GM23338 (cell line): ENCODE results near the gene CAPN9. TPM values are rescaled to one million over a fixed set of nuclear protein-coding genes. Genes with fewer than 3 reads are reported as not detected.
A peak's percentile ranks its signal among the peaks of the same experiment; 100 is the strongest.

Experiments
- ATAC-seq: fragments of 200-7000 bp; cut with Tn5 transposase; 3 replicates; pipeline ENCODE4 v1.9.1; 2020
- DNase-seq: peaks from one replicate; pipeline ENCODE4 v3.0.0-alpha.2; 2015; ENCODE audit warnings: low spot score
- H2AFZ ChIP-seq: fragments of 200-600 bp; sonication (generic); 2 replicates; pipeline ENCODE4 v1.8.0; 2016; ENCODE audit warnings: antibody characterized with exemption, mild to moderate bottlenecking, moderate library complexity
- H3F3A ChIP-seq: fragments of 200-600 bp; sonication (generic); replicated peaks from 2 replicates; pipeline ENCODE4 v1.8.0; 2017; ENCODE audit warnings: antibody characterized with exemption, mixed run types, low read depth
- H3K27ac ChIP-seq: fragments of 200-600 bp; sonication (generic); 2 replicates; pipeline ENCODE4 v1.6.1; 2016; ENCODE audit warnings: low read depth
- H3K27me3 ChIP-seq: fragments of 200-600 bp; sonication (generic); 2 replicates; pipeline ENCODE4 v1.8.0; 2016; ENCODE audit warnings: mild to moderate bottlenecking, mixed run types, moderate library complexity; ENCODE audit not compliant: insufficient read depth
- H3K36me3 ChIP-seq: fragments of 200-600 bp; sonication (generic); 2 replicates; pipeline ENCODE4 v1.8.0; 2016; ENCODE audit warnings: mild to moderate bottlenecking; ENCODE audit not compliant: insufficient read depth
- H3K4me1 ChIP-seq: fragments of 200-600 bp; sonication (generic); 2 replicates; pipeline ENCODE4 v1.8.0; 2016; ENCODE audit warnings: mild to moderate bottlenecking, moderate library complexity; ENCODE audit not compliant: insufficient read depth
- H3K4me2 ChIP-seq: fragments of 200-600 bp; sonication (generic); 2 replicates; pipeline ENCODE4 v1.7.1; 2017; ENCODE audit warnings: mixed run types
- H3K4me3 ChIP-seq: fragments of 200-600 bp; sonication (generic); 2 replicates; pipeline ENCODE4 v1.6.1; 2016; ENCODE audit warnings: mixed run types
- H3K79me2 ChIP-seq: fragments of 200-600 bp; sonication (generic); replicated peaks from 2 replicates; pipeline ENCODE4 v1.8.0; 2017; ENCODE audit warnings: mild to moderate bottlenecking; ENCODE audit not compliant: insufficient read depth
- H3K9me2 ChIP-seq: fragments of 200-600 bp; sonication (generic); 2 replicates; pipeline ENCODE4 v1.8.0; 2017; ENCODE audit not compliant: insufficient read depth
- H4K20me1 ChIP-seq: fragments of 200-600 bp; sonication (generic); replicated peaks from 2 replicates; pipeline ENCODE4 v1.8.0; 2017; ENCODE audit warnings: mild to moderate bottlenecking; ENCODE audit not compliant: insufficient read depth
- H3K27ac Mint-ChIP-seq: 2 replicates; pipeline ENCODE4 v1.8.0; 2020; ENCODE audit warnings: inconsistent platforms, mild to moderate bottlenecking, moderate library complexity, mixed read lengths
- H3K27me3 Mint-ChIP-seq: 3 replicates; pipeline ENCODE4 v1.8.0; 2022; ENCODE audit warnings: low read depth, mild to moderate bottlenecking, moderate library complexity, mixed read lengths, inconsistent platforms; ENCODE audit not compliant: insufficient read depth, poor library complexity
- H3K36me3 Mint-ChIP-seq: 3 replicates; pipeline ENCODE4 v1.8.0; 2021; ENCODE audit warnings: low read depth, mild to moderate bottlenecking, inconsistent platforms, moderate library complexity, mixed read lengths
- H3K4me1 Mint-ChIP-seq: 3 replicates; pipeline ENCODE4 v1.8.0; 2020; ENCODE audit warnings: mild to moderate bottlenecking, inconsistent platforms, mixed read lengths
- H3K4me3 Mint-ChIP-seq: 3 replicates; pipeline ENCODE4 v1.8.0; 2021; ENCODE audit warnings: moderate library complexity, mild to moderate bottlenecking, inconsistent platforms, mixed read lengths
- H3K9me3 Mint-ChIP-seq: 3 replicates; pipeline ENCODE4 v1.8.0; 2020; ENCODE audit warnings: moderate library complexity, mild to moderate bottlenecking, inconsistent platforms, mixed read lengths
- CREB1 ChIP-seq: fragments of 250-450 bp; sonication (Bioruptor Pico); IDR thresholded peaks from 2 replicates; pipeline ENCODE4 v1.5.0; 2020; ENCODE audit warnings: low read depth, mild to moderate bottlenecking, moderate library complexity
- EZH2 ChIP-seq: fragments of 200-600 bp; sonication (generic); IDR thresholded peaks from one replicate; pipeline ENCODE4 v1.8.0; 2017; ENCODE audit warnings: antibody characterized with exemption, mild to moderate bottlenecking, low read depth; ENCODE audit not compliant: unreplicated experiment
- EZH2phosphoT487 ChIP-seq: fragments of 200-600 bp; sonication (generic); IDR thresholded peaks from one replicate; pipeline ENCODE4 v1.8.1; 2018; ENCODE audit warnings: antibody characterized with exemption; ENCODE audit not compliant: unreplicated experiment
- NANOG ChIP-seq: IDR thresholded peaks from 2 replicates; pipeline ENCODE4 v1.6.1; 2016; ENCODE audit warnings: antibody characterized with exemption, borderline replicate concordance
- POLR2AphosphoS5 ChIP-seq: IDR thresholded peaks from 2 replicates; pipeline ENCODE4 v1.6.1; 2016; ENCODE audit warnings: antibody characterized with exemption, low read depth
- STAT1 ChIP-seq: IDR thresholded peaks from one replicate; pipeline ENCODE4 v1.6.1; 2016; ENCODE audit warnings: antibody characterized with exemption; ENCODE audit not compliant: unreplicated experiment
- ZNF114 ChIP-seq: fragments of 250-450 bp; sonication (Bioruptor Pico); IDR thresholded peaks from 2 replicates; pipeline ENCODE4 v1.5.0; 2020; ENCODE audit warnings: mild to moderate bottlenecking, moderate library complexity
- polyA plus RNA-seq: library from polyadenylated mRNA; unstranded; fragments of >200 nt; fragmentation: Nextera tagmentation; extraction: Ambion mirVana; gene quantifications from 2 replicates; pipeline ENCODE4 v1.2.1, GENCODE V29; 2016
- total RNA-seq: library from RNA; depleted of rRNA; stranded (reverse); fragments of >200 nt; shearing (Covaris generic); gene quantifications from 2 replicates; pipeline ENCODE4 v1.2.3, GENCODE V29; 2014
- TF ChIP-seq, protein P1 (sequence below), 2 experiments: fragments of 200-600 bp in 1 of 2; sonication (generic) in 1 of 2; conservative IDR thresholded peaks; 2 replicates each; pipeline versions ENCODE4 v1.5.1 to v1.6.1; 2016 to 2017; ENCODE audit warnings: antibody characterized with exemption in 2 of 2, low read depth in 2 of 2, mild to moderate bottlenecking in 2 of 2, moderate library complexity in 1 of 2
- TF ChIP-seq, protein P2 (sequence below): fragments of 250-450 bp; sonication (Bioruptor Pico); IDR thresholded peaks from 2 replicates; pipeline ENCODE4 v1.5.0; 2020; ENCODE audit warnings: mild to moderate bottlenecking, moderate library complexity

CAPN9 gene
- total and polyA plus RNA-seq, 2 experiments from 2014 or later: 0.07 TPM; not detected in 1

DNA sequence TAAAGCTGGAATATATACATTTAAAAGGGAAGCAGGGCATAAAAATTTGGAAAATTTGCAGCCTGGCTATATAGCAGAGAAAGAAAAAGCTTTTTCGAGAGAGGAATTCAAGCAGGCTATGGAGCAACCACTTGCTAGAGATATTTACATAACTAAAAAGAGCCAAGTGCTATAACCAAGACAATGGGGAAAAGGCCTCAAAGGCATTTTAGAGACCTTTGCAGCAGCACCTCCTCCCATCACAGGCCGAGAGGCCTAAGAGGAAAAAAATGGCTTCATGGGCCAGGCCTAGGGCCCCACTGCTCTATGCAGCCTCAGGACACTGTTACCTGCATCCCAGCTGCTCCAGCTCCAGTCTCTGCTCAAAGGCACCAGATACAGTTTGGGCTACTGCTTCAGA, 37.0 kb downstream of the CAPN9 start:
- Histone ChIP-seq H3K4me2 (0 out of 2 replicates have a peak overlapping the region, but pooled peaks have one; percentile 18), H3K27me3 (peaks cover 96% of the 10 kb centered on the region), H3F3A (no peaks in the 10 kb centered on the region), H3K9me2 (peaks cover 5% of the 10 kb centered on the region), H3K4me3 (no peak overlapping the region), H2AFZ (no peak overlapping the region), H3K36me3 (no peaks in the 10 kb centered on the region), H3K27ac (no peak overlapping the region), H4K20me1 (no peaks in the 10 kb centered on the region; the same call in none of the 2 replicates), H3K79me2 (no peaks in the 10 kb centered on the region), H3K4me1 (peaks cover 5% of the 10 kb centered on the region; the same call in 1 of the 2 replicates)
- H3K4me3 Mint-ChIP-seq: no peak overlapping the region
- no peaks in the 10 kb centered on the region for H3K36me3 Mint-ChIP-seq
- H3K27me3 Mint-ChIP-seq: peaks cover 96% of the 10 kb centered on the region
- peak; percentile 79 for DNase-seq
- H3K9me3 Mint-ChIP-seq: no peaks in the 10 kb centered on the region; the same call in 1 of the 3 replicates
- peaks cover 24% of the 10 kb centered on the region for H3K4me1 Mint-ChIP-seq
- peak; percentile 92 for ATAC-seq
- TF ChIP-seq, protein P1, sequence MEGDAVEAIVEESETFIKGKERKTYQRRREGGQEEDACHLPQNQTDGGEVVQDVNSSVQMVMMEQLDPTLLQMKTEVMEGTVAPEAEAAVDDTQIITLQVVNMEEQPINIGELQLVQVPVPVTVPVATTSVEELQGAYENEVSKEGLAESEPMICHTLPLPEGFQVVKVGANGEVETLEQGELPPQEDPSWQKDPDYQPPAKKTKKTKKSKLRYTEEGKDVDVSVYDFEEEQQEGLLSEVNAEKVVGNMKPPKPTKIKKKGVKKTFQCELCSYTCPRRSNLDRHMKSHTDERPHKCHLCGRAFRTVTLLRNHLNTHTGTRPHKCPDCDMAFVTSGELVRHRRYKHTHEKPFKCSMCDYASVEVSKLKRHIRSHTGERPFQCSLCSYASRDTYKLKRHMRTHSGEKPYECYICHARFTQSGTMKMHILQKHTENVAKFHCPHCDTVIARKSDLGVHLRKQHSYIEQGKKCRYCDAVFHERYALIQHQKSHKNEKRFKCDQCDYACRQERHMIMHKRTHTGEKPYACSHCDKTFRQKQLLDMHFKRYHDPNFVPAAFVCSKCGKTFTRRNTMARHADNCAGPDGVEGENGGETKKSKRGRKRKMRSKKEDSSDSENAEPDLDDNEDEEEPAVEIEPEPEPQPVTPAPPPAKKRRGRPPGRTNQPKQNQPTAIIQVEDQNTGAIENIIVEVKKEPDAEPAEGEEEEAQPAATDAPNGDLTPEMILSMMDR (conservative IDR thresholded peaks at IDR 0.05; ENCODE audit: low read depth in 2 of 2): no peak
- 0 out of 2 replicates have a peak, but pooled peaks have one; percentile 28 for TF ChIP-seq NANOG
- peak; percentile 55 for TF ChIP-seq POLR2AphosphoS5
- H3K27ac Mint-ChIP-seq: no peak overlapping the region

DNA sequence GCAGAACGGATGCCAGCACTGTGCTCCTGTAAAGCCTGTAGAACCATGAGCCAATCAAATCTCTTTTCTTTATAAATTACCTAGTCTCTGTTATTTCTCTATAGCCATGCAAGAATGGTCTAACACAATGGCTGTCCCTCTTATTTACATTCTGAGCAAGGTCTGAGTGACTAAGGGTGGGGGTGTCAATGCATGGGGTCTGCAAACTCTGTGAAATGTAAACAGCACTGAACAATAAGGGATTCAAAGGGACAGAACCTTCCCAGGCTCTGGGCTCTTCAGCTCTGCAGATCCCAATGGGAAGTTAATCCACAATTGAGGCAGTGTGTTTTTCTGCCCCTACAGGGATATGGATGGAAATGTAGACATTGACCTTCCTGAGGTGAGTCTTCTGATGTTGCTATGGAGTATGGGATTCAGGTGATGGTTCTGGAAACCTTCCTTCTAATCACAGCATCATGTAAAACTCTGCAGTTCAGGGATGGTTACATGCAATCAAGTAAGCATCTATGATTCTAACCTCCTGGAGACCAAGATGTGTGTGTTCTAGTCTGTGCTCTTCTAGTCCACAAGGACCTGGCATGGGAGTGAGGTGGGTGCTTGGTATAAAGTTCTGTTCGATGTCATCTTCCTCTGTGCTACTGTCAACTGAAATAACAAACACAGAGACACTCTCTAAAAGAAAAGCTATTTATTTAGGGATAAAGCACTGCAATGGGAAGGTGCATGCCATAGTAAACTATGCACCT, 38.6 kb downstream of the CAPN9 start:
- Mint-ChIP-seq H3K27me3 (peaks cover 83% of the 10 kb centered on the region), H3K4me3 (no peak overlapping the region), H3K9me3 (no peaks in the 10 kb centered on the region; the same call in 1 of the 3 replicates), H3K4me1 (peaks cover 24% of the 10 kb centered on the region), H3K36me3 (no peaks in the 10 kb centered on the region), H3K27ac (no peak overlapping the region)
- Histone ChIP-seq H3K27ac (no peak overlapping the region), H3K9me2 (no peaks in the 10 kb centered on the region; the same call in 1 of the 2 replicates), H3K4me1 (peaks cover 5% of the 10 kb centered on the region; the same call in 1 of the 2 replicates), H3K79me2 (no peaks in the 10 kb centered on the region), H3K4me3 (no peak overlapping the region), H3F3A (no peaks in the 10 kb centered on the region), H2AFZ (no peak overlapping the region), H3K27me3 (peaks cover 92% of the 10 kb centered on the region), H4K20me1 (no peaks in the 10 kb centered on the region; the same call in none of the 2 replicates), H3K36me3 (no peaks in the 10 kb centered on the region), H3K4me2 (no peak overlapping the region)
- DNase-seq (no peak), ATAC-seq (peak; percentile 43)
- TF ChIP-seq, protein P2, sequence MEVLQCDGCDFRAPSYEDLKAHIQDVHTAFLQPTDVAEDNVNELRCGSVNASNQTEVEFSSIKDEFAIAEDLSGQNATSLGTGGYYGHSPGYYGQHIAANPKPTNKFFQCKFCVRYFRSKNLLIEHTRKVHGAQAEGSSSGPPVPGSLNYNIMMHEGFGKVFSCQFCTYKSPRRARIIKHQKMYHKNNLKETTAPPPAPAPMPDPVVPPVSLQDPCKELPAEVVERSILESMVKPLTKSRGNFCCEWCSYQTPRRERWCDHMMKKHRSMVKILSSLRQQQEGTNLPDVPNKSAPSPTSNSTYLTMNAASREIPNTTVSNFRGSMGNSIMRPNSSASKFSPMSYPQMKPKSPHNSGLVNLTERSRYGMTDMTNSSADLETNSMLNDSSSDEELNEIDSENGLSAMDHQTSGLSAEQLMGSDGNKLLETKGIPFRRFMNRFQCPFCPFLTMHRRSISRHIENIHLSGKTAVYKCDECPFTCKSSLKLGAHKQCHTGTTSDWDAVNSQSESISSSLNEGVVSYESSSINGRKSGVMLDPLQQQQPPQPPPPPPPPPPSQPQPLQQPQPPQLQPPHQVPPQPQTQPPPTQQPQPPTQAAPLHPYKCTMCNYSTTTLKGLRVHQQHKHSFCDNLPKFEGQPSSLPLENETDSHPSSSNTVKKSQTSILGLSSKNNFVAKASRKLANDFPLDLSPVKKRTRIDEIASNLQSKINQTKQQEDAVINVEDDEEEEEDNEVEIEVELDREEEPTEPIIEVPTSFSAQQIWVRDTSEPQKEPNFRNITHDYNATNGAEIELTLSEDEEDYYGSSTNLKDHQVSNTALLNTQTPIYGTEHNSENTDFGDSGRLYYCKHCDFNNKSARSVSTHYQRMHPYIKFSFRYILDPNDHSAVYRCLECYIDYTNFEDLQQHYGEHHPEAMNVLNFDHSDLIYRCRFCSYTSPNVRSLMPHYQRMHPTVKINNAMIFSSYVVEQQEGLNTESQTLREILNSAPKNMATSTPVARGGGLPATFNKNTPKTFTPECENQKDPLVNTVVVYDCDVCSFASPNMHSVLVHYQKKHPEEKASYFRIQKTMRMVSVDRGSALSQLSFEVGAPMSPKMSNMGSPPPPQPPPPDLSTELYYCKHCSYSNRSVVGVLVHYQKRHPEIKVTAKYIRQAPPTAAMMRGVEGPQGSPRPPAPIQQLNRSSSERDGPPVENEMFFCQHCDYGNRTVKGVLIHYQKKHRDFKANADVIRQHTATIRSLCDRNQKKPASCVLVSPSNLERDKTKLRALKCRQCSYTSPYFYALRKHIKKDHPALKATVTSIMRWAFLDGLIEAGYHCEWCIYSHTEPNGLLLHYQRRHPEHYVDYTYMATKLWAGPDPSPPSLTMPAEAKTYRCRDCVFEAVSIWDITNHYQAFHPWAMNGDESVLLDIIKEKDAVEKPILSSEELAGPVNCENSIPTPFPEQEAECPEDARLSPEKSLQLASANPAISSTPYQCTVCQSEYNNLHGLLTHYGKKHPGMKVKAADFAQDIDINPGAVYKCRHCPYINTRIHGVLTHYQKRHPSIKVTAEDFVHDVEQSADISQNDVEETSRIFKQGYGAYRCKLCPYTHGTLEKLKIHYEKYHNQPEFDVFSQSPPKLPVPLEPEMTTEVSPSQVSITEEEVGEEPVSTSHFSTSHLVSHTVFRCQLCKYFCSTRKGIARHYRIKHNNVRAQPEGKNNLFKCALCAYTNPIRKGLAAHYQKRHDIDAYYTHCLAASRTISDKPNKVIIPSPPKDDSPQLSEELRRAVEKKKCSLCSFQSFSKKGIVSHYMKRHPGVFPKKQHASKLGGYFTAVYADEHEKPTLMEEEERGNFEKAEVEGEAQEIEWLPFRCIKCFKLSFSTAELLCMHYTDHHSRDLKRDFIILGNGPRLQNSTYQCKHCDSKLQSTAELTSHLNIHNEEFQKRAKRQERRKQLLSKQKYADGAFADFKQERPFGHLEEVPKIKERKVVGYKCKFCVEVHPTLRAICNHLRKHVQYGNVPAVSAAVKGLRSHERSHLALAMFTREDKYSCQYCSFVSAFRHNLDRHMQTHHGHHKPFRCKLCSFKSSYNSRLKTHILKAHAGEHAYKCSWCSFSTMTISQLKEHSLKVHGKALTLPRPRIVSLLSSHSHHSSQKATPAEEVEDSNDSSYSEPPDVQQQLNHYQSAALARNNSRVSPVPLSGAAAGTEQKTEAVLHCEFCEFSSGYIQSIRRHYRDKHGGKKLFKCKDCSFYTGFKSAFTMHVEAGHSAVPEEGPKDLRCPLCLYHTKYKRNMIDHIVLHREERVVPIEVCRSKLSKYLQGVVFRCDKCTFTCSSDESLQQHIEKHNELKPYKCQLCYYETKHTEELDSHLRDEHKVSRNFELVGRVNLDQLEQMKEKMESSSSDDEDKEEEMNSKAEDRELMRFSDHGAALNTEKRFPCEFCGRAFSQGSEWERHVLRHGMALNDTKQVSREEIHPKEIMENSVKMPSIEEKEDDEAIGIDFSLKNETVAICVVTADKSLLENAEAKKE (CRISPR knock-in tag): no peak
- TF ChIP-seq, protein P1 (conservative IDR thresholded peaks at IDR 0.05; ENCODE audit: low read depth in 2 of 2): no peak
- TF ChIP-seq EZH2 (no peak), POLR2AphosphoS5 (no peak), STAT1 (no peak), ZNF114 (CRISPR knock-in tag) (no peak), EZH2phosphoT487 (no peak), CREB1 (CRISPR knock-in tag) (no peak)
